IMR-90 (cell line): Measurements from ENCODE around the gene LRRTM3. TPM values are rescaled to one million over a fixed set of nuclear protein-coding genes. Genes with fewer than 3 reads are reported as not detected.

ENCODE experiments used
- ATAC-seq: fragments of 200-7000 bp; cut with Tn5 transposase; 2 replicates; pipeline ENCODE4 v1.9.1; 2020; ENCODE audit warnings: low read depth, mild to moderate bottlenecking, moderate library complexity
- BruUV-seq: library from RNA; stranded (reverse); fragments of 400-500 nt; replicated peaks from 2 replicates; lab custom pipeline; 2021; lab: Mats Ljungman, UMichigan
- CTCF ChIA-PET: fragments of 300-600 bp; formaldehyde crosslinking; extraction: SDS; loops from one replicate; lab custom pipeline; 2021; ENCODE audit warnings: antibody characterized with exemption; lab: Yijun Ruan, JAX
- POLR2A ChIA-PET: fragments of 300-600 bp; sonication (Branson Sonifier 250); formaldehyde crosslinking; loops from one replicate; lab custom pipeline; 2022; ENCODE audit warnings: antibody characterized with exemption; ENCODE audit not compliant: unreplicated experiment; lab: Charles Lee
- DNase-seq: peaks from one replicate; pipeline ENCODE4 v3.0.0; 2013
- H2AFZ ChIP-seq: replicated peaks from 2 replicates; pipeline ENCODE3; 2013; ENCODE audit warnings: low read length, mild to moderate bottlenecking; ENCODE audit not compliant: poor library complexity
- H2AK5ac ChIP-seq: 2 replicates; pipeline ENCODE4 v1.6.1; 2013; ENCODE audit warnings: low read depth, low read length, inconsistent platforms
- H2AK9ac ChIP-seq: replicated peaks from 2 replicates; pipeline ENCODE3; 2013; ENCODE audit warnings: mild to moderate bottlenecking, low read depth, low read length, moderate library complexity; ENCODE audit not compliant: poor library complexity
- H2BK120ac ChIP-seq: 2 replicates; pipeline ENCODE4 v1.6.1; 2013; ENCODE audit warnings: low read depth, low read length, inconsistent platforms
- H2BK15ac ChIP-seq: 3 replicates; pipeline ENCODE4 v1.6.1; 2013; ENCODE audit warnings: low read depth, low read length, inconsistent platforms
- H2BK20ac ChIP-seq: 2 replicates; pipeline ENCODE4 v1.6.1; 2013; ENCODE audit warnings: low read depth, mild to moderate bottlenecking, inconsistent platforms, low read length, moderate library complexity
- H2BK5ac ChIP-seq: 2 replicates; pipeline ENCODE4 v1.6.1; 2013; ENCODE audit warnings: mild to moderate bottlenecking, low read depth, low read length, inconsistent platforms; ENCODE audit not compliant: poor library complexity, severe bottlenecking
- H3K14ac ChIP-seq: replicated peaks from 2 replicates; pipeline ENCODE4 v1.6.1; 2013; ENCODE audit warnings: low read depth, low read length, inconsistent platforms
- H3K18ac ChIP-seq: 2 replicates; pipeline ENCODE4 v1.6.1; 2013; ENCODE audit warnings: low read depth, low read length, control low read depth
- H3K23ac ChIP-seq: 2 replicates; pipeline ENCODE4 v1.6.1; 2013; ENCODE audit warnings: low read depth, low read length, inconsistent platforms
- H3K27ac ChIP-seq: 2 replicates; pipeline ENCODE4 v1.5.1; 2013; ENCODE audit warnings: mild to moderate bottlenecking, control low read depth, low read length; ENCODE audit not compliant: insufficient read depth
- H3K27me3 ChIP-seq: 2 replicates; pipeline ENCODE4 v1.6.1; 2013; ENCODE audit warnings: low read length; ENCODE audit not compliant: control insufficient read depth, insufficient read depth
- H3K36me3 ChIP-seq: 2 replicates; pipeline ENCODE4 v1.6.1; 2013; ENCODE audit warnings: low read length, mixed read lengths; ENCODE audit not compliant: control insufficient read depth, insufficient read depth
- H3K4ac ChIP-seq: 2 replicates; pipeline ENCODE4 v1.6.1; 2013; ENCODE audit warnings: low read depth, low read length, inconsistent platforms
- H3K4me1 ChIP-seq: 2 replicates; pipeline ENCODE4 v1.6.1; 2013; ENCODE audit warnings: low read length, mixed read lengths; ENCODE audit not compliant: control insufficient read depth, insufficient read depth
- H3K4me2 ChIP-seq: 2 replicates; pipeline ENCODE4 v1.6.1; 2013; ENCODE audit warnings: low read depth, mild to moderate bottlenecking, control low read depth, low read length, moderate library complexity
- H3K4me3 ChIP-seq: 2 replicates; pipeline ENCODE4 v1.5.1; 2013; ENCODE audit warnings: low read depth, mild to moderate bottlenecking, control low read depth, low read length, moderate library complexity; ENCODE audit not compliant: insufficient read depth
- H3K56ac ChIP-seq: 2 replicates; pipeline ENCODE4 v1.6.1; 2013; ENCODE audit warnings: low read length, inconsistent platforms; ENCODE audit not compliant: insufficient read depth; ENCODE audit errors: extremely low read depth
- H3K79me1 ChIP-seq, 2 experiments: 2 replicates each; pipeline ENCODE4 v1.6.1; 2013; ENCODE audit warnings: low read length in 2 of 2, inconsistent platforms in 1 of 2, low read depth in 1 of 2
- H3K9ac ChIP-seq: 2 replicates; pipeline ENCODE4 v1.6.1; 2013; ENCODE audit warnings: low read depth, low read length, control low read depth
- H3K9me1 ChIP-seq: 2 replicates; pipeline ENCODE4 v1.6.1; 2013; ENCODE audit warnings: low read length, inconsistent platforms; ENCODE audit not compliant: insufficient read depth
- H3K9me3 ChIP-seq: 2 replicates; pipeline ENCODE4 v1.6.1; 2013; ENCODE audit warnings: low read length; ENCODE audit not compliant: control insufficient read depth, insufficient read depth
- H4K20me1 ChIP-seq: 2 replicates; pipeline ENCODE4 v1.6.1; 2013; ENCODE audit warnings: low read length, inconsistent platforms; ENCODE audit not compliant: insufficient read depth
- H4K5ac ChIP-seq: 2 replicates; pipeline ENCODE4 v1.6.1; 2013; ENCODE audit warnings: mild to moderate bottlenecking, low read depth, low read length, control low read depth
- H4K8ac ChIP-seq, 2 experiments: 2 replicates each; pipeline ENCODE4 v1.6.1; 2013; ENCODE audit warnings: low read depth in 2 of 2, low read length in 2 of 2, control low read depth in 1 of 2, inconsistent platforms in 1 of 2
- H4K91ac ChIP-seq: 2 replicates; pipeline ENCODE4 v1.6.1; 2013; ENCODE audit warnings: low read depth, low read length, inconsistent platforms; ENCODE audit not compliant: insufficient read depth
- FOS ChIP-seq: fragments of 150-350 bp; IDR thresholded peaks from 2 replicates; pipeline ENCODE4 v1.6.1; 2016; ENCODE audit warnings: low read depth, low read length
- dilution Hi-C: fragments of 300-500 bp; cut with HindIII; formaldehyde crosslinking; loops from one replicate; pipeline ENCODE4 v1.14.3; 2018; ENCODE audit warnings: low sequenced_read_pairs; ENCODE audit not compliant: unreplicated experiment
- in situ Hi-C: fragments of 300-500 bp; cut with MboI; formaldehyde crosslinking; loops from 3 replicates; pipeline ENCODE4 v1.14.3; 2019; ENCODE audit warnings: low sequenced_read_pairs, inconsistent platforms, mixed read lengths
- intact Hi-C: fragments of 100-400 bp; cut with micrococcal nuclease; formaldehyde crosslinking; loops from 2 replicates; pipeline ENCODE4 v1.10.0; 2022
- polyA plus RNA-seq, 3 experiments: library from polyadenylated mRNA; depleted of rRNA; stranded (reverse); fragments of >200 nt; gene quantifications; 2 replicates each; pipeline ENCODE4 v1.2.3, GENCODE V29; 2012; ENCODE audit warnings: low replicate concordance in 1 of 3
- total RNA-seq: library from RNA; depleted of rRNA; stranded (reverse); fragments of >200 nt; gene quantifications from 2 replicates; pipeline ENCODE4 v1.2.3, GENCODE V29; 2012

LRRTM3 gene
- total and polyA plus RNA-seq, 2 of the 4 experiments (the other 2 are of a cell fraction) = under 0.01 TPM; not detected in 1

GRCh38 chr10:66886848-66887247, 39.0 kb upstream of the LRRTM3 start:
- Histone ChIP-seq H2AK9ac (no peak overlapping the region), H3K36me3 (no peaks in the 10 kb centered on the region), H3K4me1 (no peaks in the 10 kb centered on the region), H4K8ac (no peak overlapping the region), H3K56ac (no peak overlapping the region), H2AK5ac (no peak overlapping the region), H3K23ac (no peak overlapping the region), H3K14ac (no peak overlapping the region), H2BK120ac (no peak overlapping the region), H3K9ac (no peak overlapping the region), H3K4ac (no peak overlapping the region), H4K20me1 (no peaks in the 10 kb centered on the region), H2AFZ (no peak overlapping the region), H3K27ac (no peak overlapping the region), H3K18ac (no peak overlapping the region), H4K91ac (no peak overlapping the region), H2BK20ac (no peak overlapping the region), H3K4me3 (no peak overlapping the region), H3K9me1 (no peaks in the 10 kb centered on the region), H3K9me3 (no peaks in the 10 kb centered on the region), H3K79me1 (no peaks in the 10 kb centered on the region), H2BK15ac (no peak overlapping the region), H3K4me2 (no peak overlapping the region), H2BK5ac (no peak overlapping the region), H3K27me3 (no peaks in the 10 kb centered on the region), H4K5ac (no peak overlapping the region)
- CTCF ChIA-PET = interaction anchor here (0.6 kb wide), 1 partner anchor 222 kb away, joined by 3 read pairs; no protein-coding TSS in a partner anchor
- DNase-seq = no peak
- dilution Hi-C loops = no loop called here
- POLR2A ChIA-PET = no interaction called here
- intact Hi-C loops = no loop called here
- ATAC-seq = no peak
- no peak for TF ChIP-seq FOS
- BruUV-seq = no TSS peak
- in situ Hi-C loops = no loop called here
